ENCODE measurements around the gene CCNA1. TPM values are rescaled to one million over a fixed set of nuclear protein-coding genes. Genes with fewer than 3 reads are reported as not detected.

CCNA1 gene
- total RNA-seq, 1 experiment from 2014 or later: 45.0 TPM

DNA sequence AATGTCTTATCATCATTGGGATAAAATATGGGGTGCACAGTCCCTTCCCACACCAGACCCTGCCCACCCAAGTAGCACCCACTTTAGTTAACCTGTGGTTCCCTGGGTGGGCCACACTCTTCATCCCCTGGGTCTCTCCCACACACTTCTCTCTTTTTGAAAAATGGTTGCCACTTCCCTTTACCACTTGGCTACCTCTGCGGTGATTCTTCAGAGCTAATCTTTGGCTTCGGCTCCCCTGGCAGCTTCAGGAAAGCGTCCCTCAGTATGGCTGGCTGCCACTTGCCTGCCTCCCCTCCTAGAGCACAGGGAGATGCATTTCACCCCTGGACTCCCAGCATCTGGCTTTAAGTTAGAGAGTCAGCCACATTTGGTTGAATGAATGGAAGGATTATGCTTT is 18.2 kb downstream of the CCNA1 start:
- Mint-ChIP-seq H3K27me3 (ENCODE audit: insufficient read depth, unreplicated experiment) (no peaks in the 10 kb centered on the region), H3K36me3 (ENCODE audit: insufficient read depth, unreplicated experiment) (no peaks in the 10 kb centered on the region), H3K27ac (ENCODE audit: low read depth, unreplicated experiment) (no peak overlapping the region), H3K9me3 (ENCODE audit: unreplicated experiment) (no peaks in the 10 kb centered on the region), H3K4me3 (ENCODE audit: unreplicated experiment) (no peak overlapping the region), H3K4me1 (ENCODE audit: insufficient read depth, unreplicated experiment) (peaks cover 7% of the 10 kb centered on the region)
- ChIA-PET POLR2A (no interaction called here), CTCF (interaction anchor here (0.8 to 1.0 kb wide), 4 partner anchors 28 to 391 kb away, joined by 3 to 4 read pairs (median 3); no protein-coding TSS in a partner anchor)
- no TSS peak for BruUV-seq (replicated peaks)
- intact Hi-C loops (cut with micrococcal nuclease): no loop called here
- no peak for DNase-seq (ENCODE audit: unreplicated experiment)
- TF ChIP-seq, protein P1, sequence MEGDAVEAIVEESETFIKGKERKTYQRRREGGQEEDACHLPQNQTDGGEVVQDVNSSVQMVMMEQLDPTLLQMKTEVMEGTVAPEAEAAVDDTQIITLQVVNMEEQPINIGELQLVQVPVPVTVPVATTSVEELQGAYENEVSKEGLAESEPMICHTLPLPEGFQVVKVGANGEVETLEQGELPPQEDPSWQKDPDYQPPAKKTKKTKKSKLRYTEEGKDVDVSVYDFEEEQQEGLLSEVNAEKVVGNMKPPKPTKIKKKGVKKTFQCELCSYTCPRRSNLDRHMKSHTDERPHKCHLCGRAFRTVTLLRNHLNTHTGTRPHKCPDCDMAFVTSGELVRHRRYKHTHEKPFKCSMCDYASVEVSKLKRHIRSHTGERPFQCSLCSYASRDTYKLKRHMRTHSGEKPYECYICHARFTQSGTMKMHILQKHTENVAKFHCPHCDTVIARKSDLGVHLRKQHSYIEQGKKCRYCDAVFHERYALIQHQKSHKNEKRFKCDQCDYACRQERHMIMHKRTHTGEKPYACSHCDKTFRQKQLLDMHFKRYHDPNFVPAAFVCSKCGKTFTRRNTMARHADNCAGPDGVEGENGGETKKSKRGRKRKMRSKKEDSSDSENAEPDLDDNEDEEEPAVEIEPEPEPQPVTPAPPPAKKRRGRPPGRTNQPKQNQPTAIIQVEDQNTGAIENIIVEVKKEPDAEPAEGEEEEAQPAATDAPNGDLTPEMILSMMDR (IDR thresholded peaks at IDR 0.05; ENCODE audit: unreplicated experiment): no peak

DNA sequence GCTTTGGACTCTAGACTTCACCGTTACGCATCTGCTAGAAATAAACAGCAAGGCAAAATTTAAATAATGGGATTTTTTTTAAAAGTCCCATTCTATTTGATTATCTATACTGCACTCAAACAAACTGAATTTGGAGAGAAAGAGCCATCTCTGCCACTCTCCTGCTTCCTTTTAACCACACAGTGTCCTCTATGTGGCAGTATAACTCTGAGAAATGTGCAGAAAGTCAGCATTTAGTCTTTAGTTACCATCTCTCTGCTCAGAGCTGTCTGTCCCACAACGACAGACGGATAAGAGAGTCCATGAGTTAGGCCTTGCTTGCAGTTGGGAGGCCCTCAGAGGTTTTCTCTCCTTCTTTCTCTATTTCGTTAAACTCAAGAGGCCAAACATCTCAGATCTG is 21.2 kb downstream of the CCNA1 start:
- TF ChIP-seq, protein P1 (IDR thresholded peaks at IDR 0.05; ENCODE audit: unreplicated experiment): no peak
- Mint-ChIP-seq H3K4me1 (ENCODE audit: insufficient read depth, unreplicated experiment) (no peaks in the 10 kb centered on the region), H3K36me3 (ENCODE audit: insufficient read depth, unreplicated experiment) (no peaks in the 10 kb centered on the region), H3K27ac (ENCODE audit: low read depth, unreplicated experiment) (no peak overlapping the region), H3K27me3 (ENCODE audit: insufficient read depth, unreplicated experiment) (no peaks in the 10 kb centered on the region), H3K9me3 (ENCODE audit: unreplicated experiment) (no peaks in the 10 kb centered on the region), H3K4me3 (ENCODE audit: unreplicated experiment) (no peak overlapping the region)
- peak; percentile 39 for DNase-seq (ENCODE audit: unreplicated experiment)
- intact Hi-C loops (cut with micrococcal nuclease): loop anchor here (1.0 kb wide), 1 partner anchor 283 kb away; no protein-coding TSS in a partner anchor
- POLR2A ChIA-PET: interaction anchor here (0.8 to 2.3 kb wide), 3 partner anchors 9 to 282 kb away, joined by 4 to 10 read pairs (median 5); no protein-coding TSS in a partner anchor
- BruUV-seq (replicated peaks): no TSS peak
- CTCF ChIA-PET: interaction anchor here (0.6 to 5.6 kb wide), 26 partner anchors 10 to 448 kb away, joined by 3 to 78 read pairs (median 4); no protein-coding TSS in a partner anchor

DNA sequence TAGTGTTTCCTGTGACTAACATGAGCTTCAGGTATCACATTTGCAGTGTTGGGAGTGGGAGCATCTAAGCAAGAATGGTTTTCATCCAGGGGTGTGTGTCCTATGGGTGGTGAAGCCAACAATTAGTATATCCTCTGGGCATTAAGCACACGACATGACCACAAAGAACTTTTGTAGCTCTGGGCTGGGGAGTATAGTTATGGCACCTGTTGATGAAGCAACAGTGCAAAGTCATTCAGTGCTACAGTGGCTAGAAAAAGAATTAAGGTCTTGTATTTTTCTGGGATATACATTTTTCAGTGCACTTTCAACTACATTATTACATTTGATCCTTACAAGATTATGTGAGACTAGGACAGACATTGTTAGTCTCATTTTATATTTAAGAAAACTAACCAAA is 21.8 kb downstream of the CCNA1 start:
- Mint-ChIP-seq H3K9me3 (ENCODE audit: unreplicated experiment) (no peaks in the 10 kb centered on the region), H3K27me3 (ENCODE audit: insufficient read depth, unreplicated experiment) (no peaks in the 10 kb centered on the region), H3K4me1 (ENCODE audit: insufficient read depth, unreplicated experiment) (no peaks in the 10 kb centered on the region), H3K4me3 (ENCODE audit: unreplicated experiment) (no peak overlapping the region), H3K27ac (ENCODE audit: low read depth, unreplicated experiment) (no peak overlapping the region), H3K36me3 (ENCODE audit: insufficient read depth, unreplicated experiment) (no peaks in the 10 kb centered on the region)
- DNase-seq (ENCODE audit: unreplicated experiment): no peak
- intact Hi-C loops (cut with micrococcal nuclease): no loop called here
- BruUV-seq (replicated peaks): no TSS peak
- ChIA-PET POLR2A (interaction anchor here (1.0 to 2.3 kb wide), 3 partner anchors 10 to 282 kb away, joined by 4 to 10 read pairs (median 5); no protein-coding TSS in a partner anchor), CTCF (interaction anchor here (0.7 to 5.6 kb wide), 20 partner anchors 9 to 447 kb away, joined by 3 to 78 read pairs (median 4); no protein-coding TSS in a partner anchor)
- TF ChIP-seq, protein P1 (IDR thresholded peaks at IDR 0.05; ENCODE audit: unreplicated experiment): no peak

DNA sequence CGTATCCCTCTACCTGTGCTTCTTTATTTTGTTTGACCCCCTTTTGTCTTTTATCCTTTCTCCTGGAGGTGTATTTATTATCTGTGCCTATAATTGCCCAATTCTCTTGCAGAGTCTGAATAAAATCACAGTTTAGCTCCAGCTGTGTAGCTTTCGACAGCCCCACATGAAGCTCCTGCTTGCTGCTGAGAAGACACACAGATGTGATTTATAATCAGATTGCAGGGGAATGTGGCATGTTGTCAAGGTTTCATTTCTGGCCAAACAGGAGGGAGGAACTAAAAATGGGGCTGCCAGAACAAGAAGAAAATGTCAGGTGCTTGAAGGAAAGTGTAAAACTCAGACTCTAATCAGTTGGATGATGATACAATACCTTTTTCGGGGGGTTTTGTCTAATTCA is 22.7 kb downstream of the CCNA1 start:
- no peaks in the 10 kb centered on the region for H3K4me1 Mint-ChIP-seq (ENCODE audit: insufficient read depth, unreplicated experiment)
- no peak overlapping the region for H3K27ac Mint-ChIP-seq (ENCODE audit: low read depth, unreplicated experiment)
- TF ChIP-seq, protein P1 (IDR thresholded peaks at IDR 0.05; ENCODE audit: unreplicated experiment): no peak
- intact Hi-C loops (cut with micrococcal nuclease): no loop called here
- H3K36me3 Mint-ChIP-seq (ENCODE audit: insufficient read depth, unreplicated experiment): no peaks in the 10 kb centered on the region
- no peak overlapping the region for H3K4me3 Mint-ChIP-seq (ENCODE audit: unreplicated experiment)
- DNase-seq (ENCODE audit: unreplicated experiment): no peak
- ChIA-PET POLR2A (interaction anchor here (0.9 to 2.3 kb wide), 3 partner anchors 10 to 27 kb away, joined by 3 to 5 read pairs (median 4); no protein-coding TSS in a partner anchor), CTCF (interaction anchor here (0.6 to 5.6 kb wide), 5 partner anchors 10 to 403 kb away, joined by 3 to 78 read pairs (median 16); no protein-coding TSS in a partner anchor)
- no TSS peak for BruUV-seq (replicated peaks)
- H3K27me3 Mint-ChIP-seq (ENCODE audit: insufficient read depth, unreplicated experiment): no peaks in the 10 kb centered on the region
- no peaks in the 10 kb centered on the region for H3K9me3 Mint-ChIP-seq (ENCODE audit: unreplicated experiment)
